ENCODE data around the gene RNH1.

DNA sequence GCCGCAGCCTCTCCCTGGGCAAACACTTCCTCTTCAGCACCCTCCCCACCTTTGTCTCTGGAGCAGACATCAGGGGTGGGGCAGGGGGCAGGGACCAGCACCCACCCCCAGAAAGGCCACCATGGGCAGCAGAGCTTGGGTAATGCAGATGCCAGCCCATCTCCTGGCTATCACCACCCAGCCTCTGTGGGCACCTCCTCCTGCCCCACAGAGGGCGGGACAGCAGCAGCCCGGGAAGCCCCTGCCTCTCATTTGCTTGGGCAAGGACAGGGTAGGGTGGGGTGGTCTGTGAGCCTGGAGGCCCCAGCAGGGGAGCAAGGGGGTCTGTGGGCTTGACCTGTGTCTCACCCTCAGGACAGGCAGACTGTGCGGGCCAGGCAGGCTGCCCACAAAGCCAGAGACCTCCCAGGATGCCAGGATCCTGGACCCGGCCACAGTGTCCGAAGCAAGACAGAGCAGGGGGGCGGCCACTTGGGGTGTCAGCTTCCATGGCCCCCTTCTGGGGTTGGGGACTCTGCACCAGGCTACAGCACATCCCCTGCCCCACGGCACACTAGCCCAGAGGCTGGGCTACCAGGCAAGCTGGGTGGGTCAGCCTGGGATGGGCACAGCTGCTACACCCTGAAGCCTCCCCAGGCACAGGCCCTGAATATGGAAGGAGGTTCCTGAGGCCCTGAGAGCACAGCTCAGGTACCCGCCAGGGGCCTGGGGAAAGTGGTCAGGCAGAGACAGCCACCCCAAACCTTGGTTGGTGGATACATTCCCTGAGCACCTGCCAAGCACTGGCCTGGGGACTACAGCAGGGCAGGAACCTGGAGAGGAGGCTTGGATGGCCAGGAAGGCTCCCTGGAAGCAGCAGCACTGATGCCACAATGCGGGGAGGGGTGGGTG is 4.5 kb downstream of the RNH1 start:
- TF ChIP-seq, protein P1, sequence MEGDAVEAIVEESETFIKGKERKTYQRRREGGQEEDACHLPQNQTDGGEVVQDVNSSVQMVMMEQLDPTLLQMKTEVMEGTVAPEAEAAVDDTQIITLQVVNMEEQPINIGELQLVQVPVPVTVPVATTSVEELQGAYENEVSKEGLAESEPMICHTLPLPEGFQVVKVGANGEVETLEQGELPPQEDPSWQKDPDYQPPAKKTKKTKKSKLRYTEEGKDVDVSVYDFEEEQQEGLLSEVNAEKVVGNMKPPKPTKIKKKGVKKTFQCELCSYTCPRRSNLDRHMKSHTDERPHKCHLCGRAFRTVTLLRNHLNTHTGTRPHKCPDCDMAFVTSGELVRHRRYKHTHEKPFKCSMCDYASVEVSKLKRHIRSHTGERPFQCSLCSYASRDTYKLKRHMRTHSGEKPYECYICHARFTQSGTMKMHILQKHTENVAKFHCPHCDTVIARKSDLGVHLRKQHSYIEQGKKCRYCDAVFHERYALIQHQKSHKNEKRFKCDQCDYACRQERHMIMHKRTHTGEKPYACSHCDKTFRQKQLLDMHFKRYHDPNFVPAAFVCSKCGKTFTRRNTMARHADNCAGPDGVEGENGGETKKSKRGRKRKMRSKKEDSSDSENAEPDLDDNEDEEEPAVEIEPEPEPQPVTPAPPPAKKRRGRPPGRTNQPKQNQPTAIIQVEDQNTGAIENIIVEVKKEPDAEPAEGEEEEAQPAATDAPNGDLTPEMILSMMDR (IDR thresholded peaks at IDR 0.05 in 4 of 5, conservative IDR thresholded peaks at IDR 0.05 in 1 of 5), result no peak
- TF ChIP-seq POLR2A (IDR thresholded peaks at IDR 0.05), result no peak
